HG02981 (cell line): Measurements from ENCODE around the gene CLIP1.
"Not testable (repeated sequence)": the region's sequence is repeated elsewhere in the genome, so short reads cannot be mapped to it uniquely, and the experiment has no call there.

Source experiments
- ATAC-seq: cut with Tn5 transposase; IDR thresholded peaks from one replicate; pipeline ENCODE4 v1.9.1; 2021; ENCODE audit warnings: mild to moderate bottlenecking, moderate library complexity; ENCODE audit not compliant: unreplicated experiment

Gene CLIP1

GRCh38 chr12:122266230-122266901 lies 156.1 kb downstream of the CLIP1 start, which contains the start of gene VPS33A:
Gene VPS33A (minus strand): TSS chr12:122266494. CDS start chr12:122266408, 86 bp downstream.
- peak; percentile 76 for ATAC-seq

GRCh38 chr12:122265886-122266229 lies 156.6 kb downstream of the CLIP1 start:
- ATAC-seq, result peak; percentile 21

GRCh38 chr12:122265476-122265875 lies 157.0 kb downstream of the CLIP1 start:
- no peak for ATAC-seq

GRCh38 chr12:122260735-122261134 lies 161.7 kb downstream of the CLIP1 start:
- not testable (repeated sequence) for ATAC-seq

GRCh38 chr12:122258939-122259338 lies 163.5 kb downstream of the CLIP1 start:
- ATAC-seq, result not testable (repeated sequence)

- not testable (repeated sequence) for ATAC-seq
These were observed 164.0 kb downstream of the CLIP1 start for GRCh38 chr12:122258462-122258861.

GRCh38 chr12:122250536-122250935 lies 171.9 kb downstream of the CLIP1 start:
- ATAC-seq, result no peak

- no peak for ATAC-seq
These were observed 172.4 kb downstream of the CLIP1 start for GRCh38 chr12:122250047-122250446.

GRCh38 chr12:122245553-122245952 lies 176.9 kb downstream of the CLIP1 start:
- ATAC-seq, result no peak

GRCh38 chr12:122244565-122245371 lies 177.7 kb downstream of the CLIP1 start:
- no peak for ATAC-seq

- no peak for ATAC-seq
These were observed 178.5 kb downstream of the CLIP1 start for GRCh38 chr12:122243965-122244364.

- ATAC-seq, result no peak
These were observed 183.6 kb downstream of the CLIP1 start for GRCh38 chr12:122238861-122239260.

- no peak for ATAC-seq
These were observed 186.7 kb downstream of the CLIP1 start for GRCh38 chr12:122235741-122236140.

GRCh38 chr12:122232691-122233090 lies 189.8 kb downstream of the CLIP1 start:
- ATAC-seq, result no peak

- ATAC-seq, result no peak
These were observed 191.7 kb downstream of the CLIP1 start for GRCh38 chr12:122230798-122231197.

GRCh38 chr12:122228092-122228491 lies 194.4 kb downstream of the CLIP1 start:
- ATAC-seq, result no peak

GRCh38 chr12:122227341-122227740 lies 195.1 kb downstream of the CLIP1 start:
- ATAC-seq, result no peak

- no peak for ATAC-seq
These were observed 195.9 kb downstream of the CLIP1 start for GRCh38 chr12:122226366-122227125.

GRCh38 chr12:122225683-122226365 lies 196.6 kb downstream of the CLIP1 start, which contains the start of gene DIABLO:
Gene DIABLO (minus strand): TSS chr12:122226052. CDS start chr12:122226014, 38 bp downstream.
- peak; percentile 90 for ATAC-seq
